C4-2B (cell line): ENCODE results near the gene PRRT1.

Experiments used
- H3K27ac ChIP-seq: fragments of 450-650 bp; 2 replicates; pipeline ENCODE4 v1.5.1; 2017
- ZFX ChIP-seq: fragments of 450-650 bp; IDR thresholded peaks from 2 replicates; pipeline ENCODE4 v1.6.1; 2017
- TF ChIP-seq, protein P1 (sequence below): fragments of 450-650 bp; conservative IDR thresholded peaks from 2 replicates; pipeline ENCODE4 v1.5.1; 2017; ENCODE audit warnings: mild to moderate bottlenecking

Gene PRRT1

GRCh38 chr6:32184084-32184640 is 32.4 kb upstream of the PRRT1 start, which contains the start of gene AGER:
Gene AGER (minus strand): TSS chr6:32184253. CDS start chr6:32184222, 31 bp downstream.
- H3K27ac ChIP-seq = no peak within 1 kb of the TSS
- TF ChIP-seq, protein P1, sequence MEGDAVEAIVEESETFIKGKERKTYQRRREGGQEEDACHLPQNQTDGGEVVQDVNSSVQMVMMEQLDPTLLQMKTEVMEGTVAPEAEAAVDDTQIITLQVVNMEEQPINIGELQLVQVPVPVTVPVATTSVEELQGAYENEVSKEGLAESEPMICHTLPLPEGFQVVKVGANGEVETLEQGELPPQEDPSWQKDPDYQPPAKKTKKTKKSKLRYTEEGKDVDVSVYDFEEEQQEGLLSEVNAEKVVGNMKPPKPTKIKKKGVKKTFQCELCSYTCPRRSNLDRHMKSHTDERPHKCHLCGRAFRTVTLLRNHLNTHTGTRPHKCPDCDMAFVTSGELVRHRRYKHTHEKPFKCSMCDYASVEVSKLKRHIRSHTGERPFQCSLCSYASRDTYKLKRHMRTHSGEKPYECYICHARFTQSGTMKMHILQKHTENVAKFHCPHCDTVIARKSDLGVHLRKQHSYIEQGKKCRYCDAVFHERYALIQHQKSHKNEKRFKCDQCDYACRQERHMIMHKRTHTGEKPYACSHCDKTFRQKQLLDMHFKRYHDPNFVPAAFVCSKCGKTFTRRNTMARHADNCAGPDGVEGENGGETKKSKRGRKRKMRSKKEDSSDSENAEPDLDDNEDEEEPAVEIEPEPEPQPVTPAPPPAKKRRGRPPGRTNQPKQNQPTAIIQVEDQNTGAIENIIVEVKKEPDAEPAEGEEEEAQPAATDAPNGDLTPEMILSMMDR = no peak
- TF ChIP-seq ZFX = no peak

DNA sequence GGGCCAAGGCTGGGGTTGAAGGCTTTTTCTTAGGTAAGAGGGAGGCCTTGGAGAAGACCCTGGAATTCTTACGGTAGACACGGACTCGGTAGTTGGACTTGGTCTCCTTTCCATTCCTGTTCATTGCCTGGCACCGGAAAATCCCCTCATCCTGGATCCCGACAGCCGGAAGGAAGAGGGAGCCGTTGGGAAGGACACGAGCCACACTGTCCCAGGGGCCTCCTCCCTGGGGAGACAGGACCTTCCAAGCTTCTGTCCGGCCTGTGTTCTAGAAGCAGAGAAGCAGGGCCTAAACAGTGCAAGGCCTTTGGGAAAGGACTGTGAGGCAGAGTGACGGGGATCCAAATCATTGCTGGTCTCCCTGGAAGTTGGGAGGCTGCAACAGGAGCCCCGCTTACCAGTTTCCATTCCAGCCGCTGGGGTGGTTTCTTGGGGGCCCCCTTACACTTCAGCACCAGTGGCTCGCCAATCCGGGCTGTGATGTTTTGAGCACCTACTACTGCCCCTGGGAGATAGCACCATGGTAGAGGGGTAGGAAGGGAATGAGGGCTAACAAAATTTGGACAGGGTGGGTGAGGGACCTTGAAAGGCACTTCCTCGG is 31.8 kb upstream of the PRRT1 start:
- no peak for TF ChIP-seq ZFX
- TF ChIP-seq, protein P1 = no peak
- H3K27ac ChIP-seq = no peak overlapping the region

- TF ChIP-seq ZFX = no peak
- TF ChIP-seq, protein P1 = no peak
- H3K27ac ChIP-seq = no peak overlapping the region
Measured at GRCh38 chr6:32183030-32183429, 31.3 kb upstream of the PRRT1 start.

GRCh38 chr6:32182555-32182981 is 30.8 kb upstream of the PRRT1 start:
- no peak overlapping the region for H3K27ac ChIP-seq
- TF ChIP-seq ZFX = no peak
- TF ChIP-seq, protein P1 = no peak

GRCh38 chr6:32181915-32182529 is 30.3 kb upstream of the PRRT1 start:
- TF ChIP-seq ZFX = no peak
- TF ChIP-seq, protein P1 = no peak
- H3K27ac ChIP-seq = no peak overlapping the region

- no peak overlapping the region for H3K27ac ChIP-seq
- TF ChIP-seq, protein P1 = no peak
- TF ChIP-seq ZFX = no peak
Measured at GRCh38 chr6:32181148-32181702, 29.5 kb upstream of the PRRT1 start.
